Stimulated activated effector memory CD8-positive, alpha-beta T cell treated with anti-CD3 and anti-CD28 coated beads, Interleukin-12 subunit alpha, Interleukin-12 subunit beta, amount 100 ng/mL, for 72 hours (primary cell): ENCODE measurements around the gene NTNG1.

Experiments used
- ATAC-seq: fragments of 150-1000 bp; cut with Tn5 transposase; 2 replicates; pipeline ENCODE4 v1.10.0; 2021
- DNase-seq, 2 donors: peaks; one replicate each; pipeline ENCODE4 v3.0.0; 2021 to 2022; ENCODE audit warnings: low spot score in 2 of 2
- H3K27ac Mint-ChIP-seq: one replicate; pipeline ENCODE4 v1.8.0; 2022; ENCODE audit warnings: mild to moderate bottlenecking, mixed read lengths
- H3K36me3 Mint-ChIP-seq: one replicate; pipeline ENCODE4 v1.8.0; 2022; ENCODE audit warnings: mild to moderate bottlenecking, mixed read lengths
- H3K4me1 Mint-ChIP-seq: one replicate; pipeline ENCODE4 v1.8.0; 2022; ENCODE audit warnings: mixed read lengths
- H3K4me3 Mint-ChIP-seq: one replicate; pipeline ENCODE4 v1.8.0; 2022; ENCODE audit warnings: mild to moderate bottlenecking, mixed read lengths
- H3K9me3 Mint-ChIP-seq: one replicate; pipeline ENCODE4 v1.8.0; 2022; ENCODE audit warnings: mixed read lengths

NTNG1 gene

GRCh38 chr1:107443027-107443426 is 302.2 kb downstream of the NTNG1 start:
- no peaks in the 10 kb centered on the region for H3K9me3 Mint-ChIP-seq
- H3K27ac Mint-ChIP-seq, result no peak overlapping the region
- DNase-seq (no peak), ATAC-seq (no peak)
- H3K36me3 Mint-ChIP-seq, result no peaks in the 10 kb centered on the region
- no peaks in the 10 kb centered on the region for H3K4me1 Mint-ChIP-seq
- H3K4me3 Mint-ChIP-seq, result no peak overlapping the region

GRCh38 chr1:107443860-107444259 is 303.0 kb downstream of the NTNG1 start:
- Mint-ChIP-seq H3K9me3 (no peaks in the 10 kb centered on the region), H3K36me3 (no peaks in the 10 kb centered on the region), H3K27ac (no peak overlapping the region), H3K4me1 (no peaks in the 10 kb centered on the region), H3K4me3 (no peak overlapping the region)
- ATAC-seq, result no peak
- DNase-seq, result no peak

GRCh38 chr1:107444302-107444701 is 303.5 kb downstream of the NTNG1 start:
- no peak overlapping the region for H3K4me3 Mint-ChIP-seq
- no peaks in the 10 kb centered on the region for H3K4me1 Mint-ChIP-seq
- no peaks in the 10 kb centered on the region for H3K36me3 Mint-ChIP-seq
- H3K27ac Mint-ChIP-seq, result no peak overlapping the region
- no peak for DNase-seq
- ATAC-seq, result no peak
- H3K9me3 Mint-ChIP-seq, result no peaks in the 10 kb centered on the region

DNA sequence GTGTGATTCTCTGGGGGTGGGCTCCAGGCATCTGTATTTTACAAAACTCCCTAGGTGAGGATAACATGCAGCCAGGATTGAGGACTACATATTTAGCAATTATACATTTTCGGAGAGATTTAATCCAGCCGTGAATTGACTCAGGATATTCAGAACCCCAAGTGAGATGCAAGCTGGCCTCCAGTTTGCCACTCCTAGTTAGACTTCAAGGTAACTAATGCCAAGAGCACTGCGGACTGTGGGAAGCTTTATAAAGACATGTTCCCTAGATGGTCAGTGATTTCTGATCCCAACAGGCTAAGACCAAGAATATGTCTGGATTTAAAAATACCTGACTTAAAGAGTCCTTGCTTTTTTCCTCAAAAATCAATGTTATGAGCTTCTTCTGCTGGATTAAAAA is 308.5 kb downstream of the NTNG1 start:
- no peak overlapping the region for H3K4me3 Mint-ChIP-seq
- H3K27ac Mint-ChIP-seq, result no peak overlapping the region
- H3K36me3 Mint-ChIP-seq, result no peaks in the 10 kb centered on the region
- no peaks in the 10 kb centered on the region for H3K4me1 Mint-ChIP-seq
- H3K9me3 Mint-ChIP-seq, result peaks cover 2% of the 10 kb centered on the region
- DNase-seq (no peak), ATAC-seq (no peak)

DNA sequence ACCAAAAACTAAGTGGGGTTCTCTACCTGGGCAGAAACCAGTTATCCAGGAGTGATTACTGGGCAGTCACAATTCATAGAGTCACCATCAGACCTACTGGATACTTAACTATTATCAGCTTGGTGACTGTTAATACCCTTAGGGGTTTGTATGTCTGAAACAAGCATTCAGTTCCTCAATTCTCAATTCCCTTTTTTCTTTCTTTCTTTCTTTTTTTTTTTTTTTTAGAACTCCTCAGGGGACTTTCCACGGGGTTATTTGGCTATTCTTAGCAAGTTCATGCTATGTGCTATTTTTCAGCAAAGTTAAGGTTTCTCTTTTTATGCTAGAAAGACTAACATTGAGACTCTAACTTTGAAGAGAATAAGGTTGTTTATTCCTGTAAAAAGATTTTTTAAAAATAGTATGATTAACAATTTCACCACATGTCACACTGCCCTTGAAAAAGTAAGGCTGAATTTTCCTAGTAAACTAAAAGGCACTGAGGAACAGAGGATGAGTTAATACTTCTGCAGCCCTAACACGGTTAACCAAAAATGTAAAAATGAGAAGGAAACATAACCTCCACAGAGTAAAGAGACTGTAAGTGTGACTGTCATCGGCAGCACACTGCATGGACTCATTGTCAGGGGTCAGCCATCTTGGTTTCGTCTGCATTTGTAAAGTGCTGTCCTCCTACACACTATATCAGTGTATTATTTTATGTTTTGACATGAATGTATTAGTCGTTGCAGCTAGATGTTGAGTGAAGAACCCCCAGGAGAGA is 310.2 kb downstream of the NTNG1 start:
- DNase-seq, result no peak
- no peaks in the 10 kb centered on the region for H3K4me1 Mint-ChIP-seq
- peak; percentile 34 for ATAC-seq
- no peaks in the 10 kb centered on the region for H3K36me3 Mint-ChIP-seq
- H3K27ac Mint-ChIP-seq, result no peak overlapping the region
- H3K9me3 Mint-ChIP-seq, result peaks cover 2% of the 10 kb centered on the region
- H3K4me3 Mint-ChIP-seq, result no peak overlapping the region

- H3K36me3 Mint-ChIP-seq, result no peaks in the 10 kb centered on the region
- no peak for ATAC-seq
- no peaks in the 10 kb centered on the region for H3K4me1 Mint-ChIP-seq
- no peak overlapping the region for H3K27ac Mint-ChIP-seq
- peaks cover 2% of the 10 kb centered on the region for H3K9me3 Mint-ChIP-seq
- DNase-seq, result no peak
- no peak overlapping the region for H3K4me3 Mint-ChIP-seq
Observed at GRCh38 chr1:107451715-107452114, 310.9 kb downstream of the NTNG1 start.

DNA sequence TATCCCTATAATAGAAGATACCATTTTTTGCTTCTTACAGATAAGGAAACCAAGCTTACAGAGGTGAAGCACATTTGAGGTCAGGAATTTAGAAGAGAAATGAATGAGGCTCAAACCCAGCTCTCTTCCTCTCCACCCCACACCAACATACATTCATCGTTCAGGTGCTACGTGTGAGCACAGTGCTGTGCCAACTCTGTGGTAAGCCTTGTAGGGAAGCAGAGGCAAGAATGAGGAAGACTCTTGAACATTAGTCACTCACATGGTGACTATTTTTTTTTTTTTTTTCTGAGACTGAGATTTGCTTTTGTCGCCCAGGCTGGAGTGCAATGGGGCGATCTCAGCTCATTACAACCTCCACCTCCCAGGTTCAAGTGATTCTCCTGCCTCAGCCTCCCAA is 314.0 kb downstream of the NTNG1 start:
- Mint-ChIP-seq H3K27ac (no peak overlapping the region), H3K4me3 (no peak overlapping the region), H3K9me3 (peaks cover 2% of the 10 kb centered on the region), H3K36me3 (no peaks in the 10 kb centered on the region), H3K4me1 (no peaks in the 10 kb centered on the region)
- DNase-seq, result no peak
- no peak for ATAC-seq

GRCh38 chr1:107457989-107458388 is 317.1 kb downstream of the NTNG1 start:
- no peak for DNase-seq
- Mint-ChIP-seq H3K36me3 (no peaks in the 10 kb centered on the region), H3K4me1 (no peaks in the 10 kb centered on the region), H3K27ac (no peak overlapping the region), H3K4me3 (no peak overlapping the region), H3K9me3 (no peaks in the 10 kb centered on the region)
- no peak for ATAC-seq

DNA sequence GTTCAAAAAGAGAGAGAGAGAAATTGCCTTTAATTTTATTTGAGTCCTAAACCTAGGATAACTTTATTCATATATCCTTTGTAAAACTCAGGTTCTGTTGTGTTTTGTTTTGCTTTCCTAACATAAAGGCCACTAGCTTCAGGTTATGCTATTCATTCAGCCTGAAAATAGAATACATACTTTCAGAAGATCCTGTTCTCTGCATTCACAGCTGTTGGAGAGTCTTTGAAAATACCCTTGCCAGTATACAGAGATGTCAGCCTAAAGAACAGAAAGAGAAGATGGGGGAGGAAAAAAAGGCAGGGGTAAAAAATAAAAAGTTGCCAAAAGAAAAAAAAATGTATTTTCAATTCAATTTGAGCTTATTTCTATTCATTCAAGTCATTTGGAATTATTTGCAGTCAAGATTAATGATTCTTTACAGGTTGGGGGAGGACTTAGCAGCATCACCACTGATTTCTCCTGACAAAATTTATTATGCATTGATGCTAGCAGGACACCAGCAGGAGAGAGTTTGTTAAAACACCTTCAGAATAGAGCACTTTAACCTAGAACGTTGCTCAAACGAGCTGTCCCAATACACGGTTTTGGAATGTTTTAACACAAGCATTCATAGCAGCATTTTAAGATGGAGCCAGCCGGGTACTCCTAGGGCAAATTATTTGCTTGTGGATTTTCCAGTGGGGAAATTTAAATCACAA is 318.5 kb downstream of the NTNG1 start:
- ATAC-seq (no peak), DNase-seq (no peak)
- no peaks in the 10 kb centered on the region for H3K36me3 Mint-ChIP-seq
- no peaks in the 10 kb centered on the region for H3K9me3 Mint-ChIP-seq
- H3K27ac Mint-ChIP-seq, result no peak overlapping the region
- H3K4me1 Mint-ChIP-seq, result no peaks in the 10 kb centered on the region
- no peak overlapping the region for H3K4me3 Mint-ChIP-seq

- H3K27ac Mint-ChIP-seq, result no peak overlapping the region
- no peak for DNase-seq
- no peaks in the 10 kb centered on the region for H3K36me3 Mint-ChIP-seq
- no peak overlapping the region for H3K4me3 Mint-ChIP-seq
- H3K4me1 Mint-ChIP-seq, result no peaks in the 10 kb centered on the region
- no peaks in the 10 kb centered on the region for H3K9me3 Mint-ChIP-seq
- ATAC-seq, result no peak
Observed at GRCh38 chr1:107460035-107460434, 319.2 kb downstream of the NTNG1 start.

DNA sequence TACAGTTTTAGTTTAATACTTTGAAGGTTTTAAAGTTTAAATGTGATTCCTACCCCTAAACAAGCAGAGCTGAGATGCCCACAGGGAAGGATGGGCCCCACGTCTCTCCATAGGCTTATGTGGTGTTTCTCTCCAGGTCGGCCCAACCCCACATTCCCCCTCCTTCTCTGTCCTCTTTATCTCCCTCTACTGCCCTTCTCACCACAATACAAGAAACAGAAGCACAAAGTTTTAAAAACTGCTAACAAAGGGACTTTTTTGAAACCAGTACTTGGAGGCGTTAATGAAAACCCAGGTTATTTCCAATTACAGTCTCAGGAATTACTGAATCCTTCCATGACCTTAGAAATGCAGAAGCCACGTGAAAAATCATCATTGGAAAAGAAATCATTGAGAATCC is 324.0 kb downstream of the NTNG1 start:
- no peak overlapping the region for H3K27ac Mint-ChIP-seq
- no peaks in the 10 kb centered on the region for H3K9me3 Mint-ChIP-seq
- DNase-seq (no peak), ATAC-seq (no peak)
- H3K4me3 Mint-ChIP-seq, result no peak overlapping the region
- no peaks in the 10 kb centered on the region for H3K4me1 Mint-ChIP-seq
- no peaks in the 10 kb centered on the region for H3K36me3 Mint-ChIP-seq

GRCh38 chr1:107467286-107467685 is 326.4 kb downstream of the NTNG1 start:
- no peak overlapping the region for H3K27ac Mint-ChIP-seq
- H3K9me3 Mint-ChIP-seq, result no peaks in the 10 kb centered on the region
- no peaks in the 10 kb centered on the region for H3K4me1 Mint-ChIP-seq
- no peaks in the 10 kb centered on the region for H3K36me3 Mint-ChIP-seq
- DNase-seq (no peak), ATAC-seq (no peak)
- no peak overlapping the region for H3K4me3 Mint-ChIP-seq

- no peak for ATAC-seq
- Mint-ChIP-seq H3K36me3 (no peaks in the 10 kb centered on the region), H3K4me3 (no peak overlapping the region), H3K9me3 (no peaks in the 10 kb centered on the region), H3K4me1 (no peaks in the 10 kb centered on the region), H3K27ac (no peak overlapping the region)
- no peak for DNase-seq
Observed at GRCh38 chr1:107467811-107468210, 327.0 kb downstream of the NTNG1 start.

DNA sequence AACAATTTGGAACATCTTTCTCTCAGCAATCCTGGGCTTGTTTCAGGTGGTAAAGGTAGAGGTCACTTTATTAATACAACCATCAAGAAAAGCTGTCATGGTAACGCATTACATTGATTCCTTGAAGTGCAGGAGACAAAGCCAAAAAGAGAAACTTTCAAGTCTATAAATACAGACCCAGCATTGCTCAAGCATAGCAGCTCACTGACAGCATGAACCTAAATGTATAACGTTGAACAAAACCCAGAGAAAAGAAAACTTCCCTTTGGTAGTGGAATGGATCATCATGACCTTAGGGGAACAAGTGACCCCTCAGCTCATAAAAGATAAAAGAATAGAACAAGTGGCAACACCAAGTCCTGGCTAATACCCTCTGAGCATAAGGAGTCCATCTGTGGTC is 332.2 kb downstream of the NTNG1 start:
- ATAC-seq (no peak), DNase-seq (no peak)
- Mint-ChIP-seq H3K36me3 (no peaks in the 10 kb centered on the region), H3K4me1 (peaks cover 14% of the 10 kb centered on the region), H3K4me3 (no peak overlapping the region), H3K9me3 (no peaks in the 10 kb centered on the region), H3K27ac (no peak overlapping the region)

DNA sequence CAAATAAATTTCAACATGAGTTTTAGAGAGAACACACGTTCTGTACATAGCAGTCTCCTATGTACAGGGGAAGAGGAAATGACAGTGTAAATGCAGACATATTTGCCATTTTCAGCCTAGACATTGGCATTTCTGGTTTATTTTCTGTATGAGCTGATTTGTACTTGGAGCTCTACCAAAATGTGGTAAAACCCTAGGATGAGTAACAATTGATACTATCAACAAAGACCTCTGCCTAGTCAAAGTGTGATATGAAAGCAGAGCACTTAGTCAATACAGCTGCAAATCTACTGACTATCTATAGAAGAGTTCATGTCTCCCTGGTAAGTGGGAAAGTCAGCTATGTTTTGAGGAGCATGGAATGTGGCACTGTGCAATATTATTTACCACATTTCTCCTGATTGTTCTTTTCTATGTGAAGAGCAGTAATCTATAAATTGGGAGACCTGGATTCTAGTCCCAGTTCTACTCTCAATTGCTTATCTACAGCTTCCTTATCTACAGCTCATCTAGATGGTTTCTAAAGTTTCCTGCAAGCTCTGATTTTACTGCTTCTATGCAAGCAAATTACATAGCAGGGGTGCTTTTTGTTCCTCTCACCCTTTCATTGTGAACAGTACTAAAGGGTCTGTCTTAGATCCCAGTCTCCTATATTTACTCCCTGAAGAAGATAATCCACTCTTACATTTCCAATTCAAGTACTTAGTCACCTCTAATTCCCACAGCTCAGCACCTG is 334.2 kb downstream of the NTNG1 start:
- Mint-ChIP-seq H3K4me1 (peaks cover 14% of the 10 kb centered on the region), H3K27ac (no peak overlapping the region), H3K4me3 (no peak overlapping the region), H3K9me3 (no peaks in the 10 kb centered on the region), H3K36me3 (no peaks in the 10 kb centered on the region)
- DNase-seq (no peak), ATAC-seq (peak; percentile 96)

GRCh38 chr1:107477233-107477632 is 336.4 kb downstream of the NTNG1 start:
- ATAC-seq (no peak), DNase-seq (no peak)
- H3K4me1 Mint-ChIP-seq, result peaks cover 19% of the 10 kb centered on the region
- H3K9me3 Mint-ChIP-seq, result no peaks in the 10 kb centered on the region
- H3K27ac Mint-ChIP-seq, result no peak overlapping the region
- H3K4me3 Mint-ChIP-seq, result no peak overlapping the region
- no peaks in the 10 kb centered on the region for H3K36me3 Mint-ChIP-seq
